GM11168 (cell line): ENCODE results near the gene ATPAF2.

ENCODE experiments used
- in situ Hi-C: fragments of 300-500 bp; cut with MboI; formaldehyde crosslinking; loops from one replicate; pipeline ENCODE4 v1.12.0; 2022; ENCODE audit warnings: low sequenced_read_pairs; ENCODE audit not compliant: unreplicated experiment

The ATPAF2 gene

GRCh38 chr17:18041776-18042175 lies 2.8 kb upstream of the ATPAF2 start:
- in situ Hi-C loops, result loop anchor here (25.0 kb wide), 1 partner anchor 354 kb away; the partner anchor contains the start of gene RAI1

GRCh38 chr17:18040261-18040858 lies 1.4 kb upstream of the ATPAF2 start:
- in situ Hi-C loops, result loop anchor here (25.0 kb wide), 1 partner anchor 353 kb away; the partner anchor contains the start of gene RAI1

GRCh38 chr17:18039535-18040260 lies 730 bp upstream of the ATPAF2 start:
- in situ Hi-C loops, result loop anchor here (25.0 kb wide), 1 partner anchor 352 kb away; the partner anchor contains the start of gene RAI1

- in situ Hi-C loops, result loop anchor here (25.0 kb wide), 1 partner anchor 351 kb away; the partner anchor contains the start of gene RAI1
Observed at GRCh38 chr17:18038149-18038850, 668 bp downstream of the ATPAF2 start.

- in situ Hi-C loops, result loop anchor here (25.0 kb wide), 1 partner anchor 350 kb away; the partner anchor contains the start of gene RAI1
Observed at GRCh38 chr17:18037486-18037885, 1.5 kb downstream of the ATPAF2 start.

- in situ Hi-C loops, result loop anchor here (25.0 kb wide), 1 partner anchor 348 kb away; the partner anchor contains the start of gene RAI1
Observed at GRCh38 chr17:18035704-18036103, 3.3 kb downstream of the ATPAF2 start.

GRCh38 chr17:18033442-18034099 lies 5.4 kb downstream of the ATPAF2 start:
- in situ Hi-C loops, result loop anchor here (25.0 kb wide), 1 partner anchor 346 kb away; the partner anchor contains the start of gene RAI1

GRCh38 chr17:18031955-18032354 lies 7.0 kb downstream of the ATPAF2 start:
- in situ Hi-C loops, result loop anchor here (25.0 kb wide), 1 partner anchor 345 kb away; the partner anchor contains the start of gene RAI1

- in situ Hi-C loops, result loop anchor here (25.0 kb wide), 1 partner anchor 342 kb away; the partner anchor contains the start of gene RAI1
Observed at GRCh38 chr17:18028952-18029540, 9.9 kb downstream of the ATPAF2 start.

GRCh38 chr17:18028114-18028951 lies 10.6 kb downstream of the ATPAF2 start:
- in situ Hi-C loops, result loop anchor here (25.0 kb wide), 1 partner anchor 341 kb away; the partner anchor contains the start of gene RAI1

- in situ Hi-C loops, result loop anchor here (25.0 kb wide), 1 partner anchor 340 kb away; the partner anchor contains the start of gene RAI1
Observed at GRCh38 chr17:18027280-18027679, 11.7 kb downstream of the ATPAF2 start.

- in situ Hi-C loops, result loop anchor here (25.0 kb wide), 1 partner anchor 339 kb away; the partner anchor contains the start of gene RAI1
Observed at GRCh38 chr17:18025945-18026776, 12.8 kb downstream of the ATPAF2 start.

GRCh38 chr17:18025241-18025944 lies 13.6 kb downstream of the ATPAF2 start:
- in situ Hi-C loops, result loop anchor here (25.0 kb wide), 1 partner anchor 338 kb away; the partner anchor contains the start of gene RAI1

GRCh38 chr17:18021372-18021771 lies 17.6 kb downstream of the ATPAF2 start:
- in situ Hi-C loops, result no loop called here

- in situ Hi-C loops, result no loop called here
Observed at GRCh38 chr17:18020971-18021370, 18.0 kb downstream of the ATPAF2 start.

GRCh38 chr17:18019838-18020154 lies 19.2 kb downstream of the ATPAF2 start:
- in situ Hi-C loops, result no loop called here

GRCh38 chr17:18018411-18018921 lies 20.5 kb downstream of the ATPAF2 start:
- in situ Hi-C loops, result no loop called here
